Hepatocyte (in vitro differentiated cells): ENCODE data around the gene MAPK11. TPM values are rescaled to one million over a fixed set of nuclear protein-coding genes. Genes with fewer than 3 reads are reported as not detected.

Experiments
- DNase-seq: peaks from one replicate; pipeline ENCODE4 v3.0.0-alpha.2; 2016; ENCODE audit warnings: low spot score
- H2AFZ ChIP-seq: fragments of 200-600 bp; sonication (generic); 2 replicates; pipeline ENCODE4 v1.6.0; 2016; ENCODE audit warnings: antibody characterized with exemption, mild to moderate bottlenecking
- H3K27ac ChIP-seq: fragments of 200-600 bp; sonication (generic); 2 replicates; pipeline ENCODE4 v1.5.1; 2016; ENCODE audit warnings: mild to moderate bottlenecking
- H3K27me3 ChIP-seq: fragments of 200-600 bp; sonication (generic); 2 replicates; pipeline ENCODE4 v1.6.1; 2016
- H3K36me3 ChIP-seq: fragments of 200-600 bp; sonication (generic); replicated peaks from 2 replicates; pipeline ENCODE4 v1.5.1; 2016; ENCODE audit warnings: low read depth; ENCODE audit not compliant: insufficient read depth
- H3K4me1 ChIP-seq: fragments of 200-600 bp; sonication (generic); 2 replicates; pipeline ENCODE4 v1.5.1; 2016; ENCODE audit warnings: mild to moderate bottlenecking, moderate library complexity; ENCODE audit not compliant: insufficient read depth
- H3K4me2 ChIP-seq: fragments of 200-600 bp; sonication (generic); 2 replicates; pipeline ENCODE4 v1.6.0; 2016
- H3K4me3 ChIP-seq: fragments of 200-600 bp; sonication (generic); 2 replicates; pipeline ENCODE4 v1.5.1; 2016; ENCODE audit warnings: mild to moderate bottlenecking
- H3K79me2 ChIP-seq: fragments of 200-600 bp; sonication (generic); 2 replicates; pipeline ENCODE4 v1.6.0; 2017; ENCODE audit warnings: mild to moderate bottlenecking
- H3K9me2 ChIP-seq: fragments of 200-600 bp; sonication (generic); replicated peaks from 2 replicates; pipeline ENCODE4 v1.6.0; 2017; ENCODE audit warnings: mild to moderate bottlenecking; ENCODE audit not compliant: insufficient read depth
- H3K9me3 ChIP-seq: fragments of 200-600 bp; sonication (generic); 2 replicates; pipeline ENCODE4 v1.5.1; 2016; ENCODE audit warnings: low read depth, mild to moderate bottlenecking
- H4K20me1 ChIP-seq: fragments of 200-600 bp; sonication (generic); 2 replicates; pipeline ENCODE4 v1.6.0; 2016; ENCODE audit warnings: mild to moderate bottlenecking; ENCODE audit not compliant: insufficient read depth, poor library complexity, severe bottlenecking
- EZH2 ChIP-seq: fragments of 200-600 bp; sonication (generic); IDR thresholded peaks from 2 replicates; pipeline ENCODE4 v1.6.1; 2016; ENCODE audit warnings: antibody characterized with exemption, mild to moderate bottlenecking, borderline replicate concordance
- EZH2phosphoT487 ChIP-seq: fragments of 200-600 bp; sonication (generic); IDR thresholded peaks from one replicate; pipeline ENCODE4 v1.6.1; 2018; ENCODE audit warnings: antibody characterized with exemption, mild to moderate bottlenecking, low read depth, moderate library complexity; ENCODE audit not compliant: unreplicated experiment, severe bottlenecking
- WGBS: methylation state at CpG from one replicate; pipeline ENCODE4 v1.1.6; 2016; ENCODE audit warnings: low lambda C conversion rate; ENCODE audit errors: missing lambda C conversion rate; 5-methylcytosine and 5-hydroxymethylcytosine counted together
- polyA plus RNA-seq: library from polyadenylated mRNA; unstranded; fragments of >200 nt; fragmentation: Nextera tagmentation; extraction: Ambion mirVana; gene quantifications from 2 replicates; pipeline ENCODE4 v1.2.1, GENCODE V29; 2016
- total RNA-seq: library from RNA; depleted of rRNA; stranded (reverse); fragments of >200 nt; gene quantifications from 2 replicates; pipeline ENCODE4 v1.2.3, GENCODE V29; 2014
- TF ChIP-seq, protein P1 (sequence below): fragments of 200-600 bp; sonication (generic); IDR thresholded peaks from 2 replicates; pipeline ENCODE4 v1.5.1; 2016; ENCODE audit warnings: antibody characterized with exemption, mild to moderate bottlenecking; ENCODE audit not compliant: poor library complexity

MAPK11 gene
- total and polyA plus RNA-seq, 2 experiments from 2014 or later, result 1.1 to 2.3 TPM

DNA sequence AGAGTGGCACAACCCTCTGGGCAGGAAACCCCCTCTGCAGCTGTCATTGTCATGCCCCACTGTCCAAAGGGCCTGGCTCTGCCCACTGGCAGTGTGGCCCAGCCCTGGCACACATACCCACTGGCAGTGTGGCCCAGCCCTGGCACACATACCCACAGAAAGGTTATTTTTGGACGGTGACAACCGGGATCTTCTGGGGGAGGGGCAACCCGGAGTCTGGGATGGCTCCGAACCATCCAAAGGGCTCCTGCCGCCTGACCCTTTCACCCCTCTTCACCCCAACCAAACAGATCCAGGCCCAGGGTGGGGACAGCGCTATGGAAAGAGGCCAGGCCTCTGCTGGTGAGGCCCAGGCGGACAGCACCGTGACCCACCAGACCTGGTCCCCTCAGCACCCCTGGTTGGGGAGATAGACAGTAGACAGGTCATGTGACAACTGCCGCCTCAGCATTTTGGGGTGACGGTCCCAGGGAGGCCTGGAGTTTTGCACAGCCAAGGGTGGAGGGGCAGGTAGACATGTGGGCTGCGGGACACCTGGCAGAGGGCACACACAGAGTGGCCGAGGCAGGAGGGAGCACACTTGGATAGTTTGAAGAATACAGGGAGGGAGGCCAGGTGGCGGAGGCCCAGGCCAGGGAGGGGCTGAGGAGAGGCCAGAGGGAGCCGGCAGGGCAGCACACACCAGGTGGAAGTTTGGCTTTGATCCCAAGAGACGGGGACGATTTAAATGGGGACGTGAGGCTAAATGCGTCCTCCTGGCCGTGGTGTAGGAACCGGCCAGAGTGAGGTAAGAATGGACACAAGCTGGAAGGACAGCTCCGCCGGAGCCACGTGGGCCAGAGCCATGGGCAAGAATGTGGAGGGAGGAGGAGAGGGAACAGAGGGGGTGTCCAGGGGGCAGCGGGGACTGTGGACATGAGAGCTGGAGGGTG, 11.6 kb downstream of the MAPK11 start:
- no peaks in the 10 kb centered on the region for H3K9me2 ChIP-seq
- H3K4me1 ChIP-seq, result no peaks in the 10 kb centered on the region
- 91% methylated on average over 18 of the region's 24 CpGs for WGBS
- no peak overlapping the region for H3K4me2 ChIP-seq
- H3K36me3 ChIP-seq, result no peaks in the 10 kb centered on the region
- no peak for DNase-seq
- H3K9me3 ChIP-seq, result no peaks in the 10 kb centered on the region
- no peaks in the 10 kb centered on the region for H3K79me2 ChIP-seq
- H3K4me3 ChIP-seq, result no peak overlapping the region
- no peaks in the 10 kb centered on the region for H4K20me1 ChIP-seq
- no peak overlapping the region for H2AFZ ChIP-seq
- TF ChIP-seq, protein P1, sequence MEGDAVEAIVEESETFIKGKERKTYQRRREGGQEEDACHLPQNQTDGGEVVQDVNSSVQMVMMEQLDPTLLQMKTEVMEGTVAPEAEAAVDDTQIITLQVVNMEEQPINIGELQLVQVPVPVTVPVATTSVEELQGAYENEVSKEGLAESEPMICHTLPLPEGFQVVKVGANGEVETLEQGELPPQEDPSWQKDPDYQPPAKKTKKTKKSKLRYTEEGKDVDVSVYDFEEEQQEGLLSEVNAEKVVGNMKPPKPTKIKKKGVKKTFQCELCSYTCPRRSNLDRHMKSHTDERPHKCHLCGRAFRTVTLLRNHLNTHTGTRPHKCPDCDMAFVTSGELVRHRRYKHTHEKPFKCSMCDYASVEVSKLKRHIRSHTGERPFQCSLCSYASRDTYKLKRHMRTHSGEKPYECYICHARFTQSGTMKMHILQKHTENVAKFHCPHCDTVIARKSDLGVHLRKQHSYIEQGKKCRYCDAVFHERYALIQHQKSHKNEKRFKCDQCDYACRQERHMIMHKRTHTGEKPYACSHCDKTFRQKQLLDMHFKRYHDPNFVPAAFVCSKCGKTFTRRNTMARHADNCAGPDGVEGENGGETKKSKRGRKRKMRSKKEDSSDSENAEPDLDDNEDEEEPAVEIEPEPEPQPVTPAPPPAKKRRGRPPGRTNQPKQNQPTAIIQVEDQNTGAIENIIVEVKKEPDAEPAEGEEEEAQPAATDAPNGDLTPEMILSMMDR, result no peak
- TF ChIP-seq EZH2phosphoT487 (no peak), EZH2 (no peak)
- H3K27me3 ChIP-seq, result peaks cover 6% of the 10 kb centered on the region
- no peak overlapping the region for H3K27ac ChIP-seq

DNA sequence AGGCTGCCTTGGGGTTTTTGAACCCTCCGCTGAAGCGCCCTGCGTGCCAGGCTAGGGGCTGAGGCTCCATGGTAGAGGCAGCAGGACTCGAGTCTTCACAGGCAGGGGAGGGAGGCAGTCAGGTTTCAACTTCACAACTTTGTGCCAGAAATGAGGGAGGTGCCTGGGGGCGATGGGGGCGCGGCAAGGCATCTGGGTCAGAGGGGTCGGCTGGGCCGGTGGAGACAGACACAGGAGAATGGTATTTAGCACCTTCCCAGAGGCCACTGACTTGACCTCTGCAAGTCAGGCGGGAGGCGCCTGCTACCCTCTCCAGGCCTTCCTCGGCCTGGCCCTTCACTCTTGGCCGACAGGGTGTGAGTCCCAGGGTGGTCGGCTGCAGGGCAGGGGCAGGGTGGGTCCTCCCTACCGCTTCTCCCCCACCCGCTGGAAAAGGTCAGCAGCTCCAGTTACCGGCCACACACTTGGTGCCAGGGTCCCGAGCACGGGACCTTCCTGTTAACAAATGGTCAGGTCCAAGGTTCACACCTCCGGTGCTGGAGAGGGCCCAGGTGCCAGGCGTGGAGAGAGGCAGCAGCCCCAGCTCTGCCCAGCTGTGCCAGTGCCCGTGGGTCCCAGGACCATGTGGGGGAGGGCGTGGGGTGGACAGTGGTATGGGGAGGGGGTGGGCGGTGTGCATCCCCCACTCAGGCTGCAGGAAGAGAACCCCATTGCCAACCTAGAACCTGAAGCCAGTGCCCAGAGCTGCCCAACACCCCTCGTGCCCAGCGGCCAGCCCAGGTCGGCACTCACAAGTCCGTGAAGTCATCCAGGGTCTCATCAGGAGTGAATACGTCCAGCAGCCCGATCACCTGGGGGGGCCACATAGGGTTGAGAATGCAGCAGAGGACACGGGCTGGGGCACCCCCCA, 12.5 kb downstream of the MAPK11 start:
- H3K79me2 ChIP-seq, result no peaks in the 10 kb centered on the region
- no peak overlapping the region for H3K27ac ChIP-seq
- 83% methylated on average over 31 of the region's 31 CpGs for WGBS
- H2AFZ ChIP-seq, result no peak overlapping the region
- no peak for DNase-seq
- no peaks in the 10 kb centered on the region for H4K20me1 ChIP-seq
- H3K4me2 ChIP-seq, result no peak overlapping the region
- H3K9me2 ChIP-seq, result no peaks in the 10 kb centered on the region
- H3K4me1 ChIP-seq, result no peaks in the 10 kb centered on the region
- no peaks in the 10 kb centered on the region for H3K36me3 ChIP-seq
- TF ChIP-seq, protein P1, result no peak
- H3K4me3 ChIP-seq, result no peak overlapping the region
- H3K9me3 ChIP-seq, result no peaks in the 10 kb centered on the region
- H3K27me3 ChIP-seq, result peaks cover 6% of the 10 kb centered on the region

DNA sequence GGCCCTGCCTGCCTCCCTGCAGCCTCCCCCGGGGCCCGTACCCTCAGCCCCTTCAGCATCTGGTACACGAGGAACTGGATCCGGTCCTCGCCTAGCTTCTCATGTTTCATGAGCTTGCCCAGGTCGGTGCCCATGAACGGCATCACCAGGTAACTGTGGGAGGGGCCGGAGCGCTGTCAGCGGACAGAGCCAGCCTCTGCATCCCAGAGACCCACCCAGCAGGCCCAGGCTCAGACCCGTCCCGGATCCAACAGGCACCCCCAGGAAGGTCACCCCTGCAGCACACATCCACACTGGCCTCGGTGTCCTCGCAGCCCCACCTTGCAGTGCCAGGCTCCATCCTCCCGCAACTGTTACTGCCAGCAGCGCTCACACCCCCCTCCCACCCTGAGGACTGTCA, 13.1 kb downstream of the MAPK11 start:
- no peaks in the 10 kb centered on the region for H3K9me2 ChIP-seq
- H3K27ac ChIP-seq, result no peak overlapping the region
- H3K4me1 ChIP-seq, result no peaks in the 10 kb centered on the region
- H3K36me3 ChIP-seq, result no peaks in the 10 kb centered on the region
- H3K27me3 ChIP-seq, result peaks cover under 1% of the 10 kb centered on the region
- no peak for TF ChIP-seq EZH2
- TF ChIP-seq, protein P1, result no peak
- WGBS, result 91% methylated on average over 16 of the region's 16 CpGs
- H3K4me3 ChIP-seq, result no peak overlapping the region
- H4K20me1 ChIP-seq, result no peaks in the 10 kb centered on the region
- no peak for DNase-seq
- H3K4me2 ChIP-seq, result no peak overlapping the region
- H3K79me2 ChIP-seq, result no peaks in the 10 kb centered on the region
- no peaks in the 10 kb centered on the region for H3K9me3 ChIP-seq
- H2AFZ ChIP-seq, result no peak overlapping the region
